ENCODE data around the gene SEMA3G.

SEMA3G gene

DNA sequence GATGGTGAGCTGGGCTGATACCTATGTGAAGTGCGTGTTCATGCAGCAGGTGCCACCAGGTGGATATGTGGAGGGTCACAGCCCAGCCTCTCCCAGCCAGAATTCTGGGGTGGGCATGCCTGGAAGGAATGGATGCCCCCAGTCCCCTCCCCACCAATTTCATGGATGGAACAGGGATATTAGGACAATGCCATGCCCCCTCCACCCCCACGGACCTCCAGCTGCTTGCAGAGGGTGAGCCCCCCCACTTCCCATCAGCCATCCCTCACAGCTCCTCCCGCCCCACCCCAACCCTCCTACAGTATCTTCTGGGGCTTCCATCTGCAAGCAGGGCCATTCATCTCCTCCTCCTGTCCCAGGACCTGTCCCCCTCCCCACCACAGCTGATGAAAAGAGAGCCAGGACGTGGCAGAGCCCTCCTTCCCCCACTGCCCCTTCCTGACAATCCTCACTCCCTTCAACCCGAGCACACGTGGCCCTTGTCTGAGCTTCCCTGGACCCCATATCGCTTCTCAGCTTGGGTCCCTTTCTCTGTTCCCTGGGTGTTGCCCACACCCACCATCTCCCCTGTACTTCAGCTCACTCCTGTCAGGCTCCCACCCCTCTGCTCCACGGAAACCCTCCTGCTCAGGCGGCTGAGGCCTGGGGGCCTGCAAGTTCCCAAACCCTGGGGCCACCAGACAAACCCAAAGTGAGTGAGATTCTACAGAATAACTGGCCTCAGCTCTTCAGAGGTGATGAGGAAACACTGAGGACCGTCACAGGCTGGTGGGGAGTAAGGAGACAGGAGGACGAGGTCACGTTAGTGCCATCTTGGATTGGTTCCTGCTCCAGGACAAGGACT is 2.8 kb upstream of the SEMA3G start:
- TF ChIP-seq FOXP2 (optimal IDR thresholded peaks at IDR 0.05; ENCODE audit: borderline replicate concordance, extremely low read depth, extremely low read length, insufficient read depth) (no peak), SIN3A (IDR thresholded peaks at IDR 0.05; ENCODE audit: borderline replicate concordance, insufficient read depth, low read length) (no peak)
- TF ChIP-seq, protein P1, sequence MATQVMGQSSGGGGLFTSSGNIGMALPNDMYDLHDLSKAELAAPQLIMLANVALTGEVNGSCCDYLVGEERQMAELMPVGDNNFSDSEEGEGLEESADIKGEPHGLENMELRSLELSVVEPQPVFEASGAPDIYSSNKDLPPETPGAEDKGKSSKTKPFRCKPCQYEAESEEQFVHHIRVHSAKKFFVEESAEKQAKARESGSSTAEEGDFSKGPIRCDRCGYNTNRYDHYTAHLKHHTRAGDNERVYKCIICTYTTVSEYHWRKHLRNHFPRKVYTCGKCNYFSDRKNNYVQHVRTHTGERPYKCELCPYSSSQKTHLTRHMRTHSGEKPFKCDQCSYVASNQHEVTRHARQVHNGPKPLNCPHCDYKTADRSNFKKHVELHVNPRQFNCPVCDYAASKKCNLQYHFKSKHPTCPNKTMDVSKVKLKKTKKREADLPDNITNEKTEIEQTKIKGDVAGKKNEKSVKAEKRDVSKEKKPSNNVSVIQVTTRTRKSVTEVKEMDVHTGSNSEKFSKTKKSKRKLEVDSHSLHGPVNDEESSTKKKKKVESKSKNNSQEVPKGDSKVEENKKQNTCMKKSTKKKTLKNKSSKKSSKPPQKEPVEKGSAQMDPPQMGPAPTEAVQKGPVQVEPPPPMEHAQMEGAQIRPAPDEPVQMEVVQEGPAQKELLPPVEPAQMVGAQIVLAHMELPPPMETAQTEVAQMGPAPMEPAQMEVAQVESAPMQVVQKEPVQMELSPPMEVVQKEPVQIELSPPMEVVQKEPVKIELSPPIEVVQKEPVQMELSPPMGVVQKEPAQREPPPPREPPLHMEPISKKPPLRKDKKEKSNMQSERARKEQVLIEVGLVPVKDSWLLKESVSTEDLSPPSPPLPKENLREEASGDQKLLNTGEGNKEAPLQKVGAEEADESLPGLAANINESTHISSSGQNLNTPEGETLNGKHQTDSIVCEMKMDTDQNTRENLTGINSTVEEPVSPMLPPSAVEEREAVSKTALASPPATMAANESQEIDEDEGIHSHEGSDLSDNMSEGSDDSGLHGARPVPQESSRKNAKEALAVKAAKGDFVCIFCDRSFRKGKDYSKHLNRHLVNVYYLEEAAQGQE (IDR thresholded peaks at IDR 0.05; ENCODE audit: insufficient read depth in 1 of 2, low read depth in 2 of 2, low read length in 2 of 2) = no peak

DNA sequence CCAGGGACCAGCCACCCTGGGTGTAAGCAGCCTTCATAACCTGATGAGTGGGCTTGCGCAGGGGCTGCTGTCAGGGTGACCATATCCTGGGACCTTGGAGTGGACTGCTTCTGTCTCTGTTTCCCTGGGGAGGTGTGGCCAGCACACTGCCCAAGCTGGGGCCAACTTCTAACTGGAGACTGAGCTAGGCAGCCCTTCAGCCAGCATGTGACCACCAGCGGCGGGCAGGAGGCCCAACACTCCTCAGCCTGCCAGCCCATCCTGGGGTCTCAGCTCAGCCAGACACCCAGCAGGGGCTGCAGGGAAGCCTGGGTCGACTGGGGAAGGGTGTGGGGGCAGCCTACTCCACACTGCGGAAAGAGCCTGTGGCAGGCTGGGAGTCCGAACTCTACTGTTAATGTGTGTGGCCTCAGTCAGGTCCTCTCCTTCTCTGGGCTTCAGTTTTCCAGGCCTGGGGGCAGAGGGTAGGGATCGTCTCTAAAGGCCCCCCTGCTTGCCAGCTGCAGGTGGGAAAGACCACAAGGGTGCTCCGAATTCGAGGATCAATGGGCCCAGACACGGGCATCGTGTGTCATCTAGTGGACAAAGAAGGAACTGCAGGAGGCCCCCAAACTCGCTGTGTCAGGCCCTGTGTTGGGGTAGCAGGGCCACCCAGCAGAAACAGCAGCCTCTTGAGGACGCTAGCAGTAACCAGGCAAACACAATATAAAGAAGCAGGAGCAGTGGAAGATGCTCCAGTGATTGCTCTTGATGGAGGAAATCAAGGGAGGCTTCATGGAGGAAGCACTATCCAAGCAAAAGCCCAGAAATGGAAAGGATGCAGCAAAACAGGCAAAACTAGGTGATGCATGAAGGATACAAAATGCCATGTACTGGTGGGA is 2.0 kb upstream of the SEMA3G start:
- TF ChIP-seq SIN3A (IDR thresholded peaks at IDR 0.05; ENCODE audit: borderline replicate concordance, insufficient read depth, low read length) = no peak
- no peak for TF ChIP-seq TAF1 (IDR thresholded peaks at IDR 0.05; ENCODE audit: borderline replicate concordance, insufficient read depth, low read length)
- TF ChIP-seq, protein P1 (IDR thresholded peaks at IDR 0.05; ENCODE audit: insufficient read depth in 1 of 2, low read depth in 2 of 2, low read length in 2 of 2) = no peak
- no peak for TF ChIP-seq FOXP2 (optimal IDR thresholded peaks at IDR 0.05; ENCODE audit: borderline replicate concordance, extremely low read depth, extremely low read length, insufficient read depth)
- TF ChIP-seq POLR2AphosphoS5 (IDR thresholded peaks at IDR 0.05; ENCODE audit: low read depth, low read length) = no peak

DNA sequence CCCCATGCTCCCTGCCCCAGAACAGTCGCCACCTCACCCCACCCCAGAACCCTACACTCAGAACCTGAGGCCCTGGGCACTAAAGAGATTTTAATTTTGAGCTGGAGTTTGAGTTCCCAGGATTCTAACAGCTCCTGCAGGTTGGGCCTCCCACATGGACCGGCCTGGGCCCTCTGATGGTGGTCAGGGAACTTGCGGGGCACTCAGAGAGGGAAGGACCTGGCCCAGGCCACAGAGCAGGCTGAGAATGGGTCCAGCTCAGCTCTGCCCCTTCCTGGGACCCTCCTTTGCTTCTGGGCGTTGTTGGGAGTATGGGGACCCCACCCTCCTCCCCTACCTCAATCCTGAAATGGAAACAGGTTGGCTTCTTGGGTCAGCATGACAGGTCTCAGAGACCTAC is 1.1 kb upstream of the SEMA3G start:
- TF ChIP-seq POLR2AphosphoS5 (IDR thresholded peaks at IDR 0.05; ENCODE audit: low read depth, low read length) (no peak), SIN3A (IDR thresholded peaks at IDR 0.05; ENCODE audit: borderline replicate concordance, insufficient read depth, low read length) (no peak), TAF1 (IDR thresholded peaks at IDR 0.05; ENCODE audit: borderline replicate concordance, insufficient read depth, low read length) (no peak), FOXP2 (optimal IDR thresholded peaks at IDR 0.05; ENCODE audit: borderline replicate concordance, extremely low read depth, extremely low read length, insufficient read depth) (no peak)
- TF ChIP-seq, protein P1 (IDR thresholded peaks at IDR 0.05; ENCODE audit: insufficient read depth in 1 of 2, low read depth in 2 of 2, low read length in 2 of 2) = no peak

DNA sequence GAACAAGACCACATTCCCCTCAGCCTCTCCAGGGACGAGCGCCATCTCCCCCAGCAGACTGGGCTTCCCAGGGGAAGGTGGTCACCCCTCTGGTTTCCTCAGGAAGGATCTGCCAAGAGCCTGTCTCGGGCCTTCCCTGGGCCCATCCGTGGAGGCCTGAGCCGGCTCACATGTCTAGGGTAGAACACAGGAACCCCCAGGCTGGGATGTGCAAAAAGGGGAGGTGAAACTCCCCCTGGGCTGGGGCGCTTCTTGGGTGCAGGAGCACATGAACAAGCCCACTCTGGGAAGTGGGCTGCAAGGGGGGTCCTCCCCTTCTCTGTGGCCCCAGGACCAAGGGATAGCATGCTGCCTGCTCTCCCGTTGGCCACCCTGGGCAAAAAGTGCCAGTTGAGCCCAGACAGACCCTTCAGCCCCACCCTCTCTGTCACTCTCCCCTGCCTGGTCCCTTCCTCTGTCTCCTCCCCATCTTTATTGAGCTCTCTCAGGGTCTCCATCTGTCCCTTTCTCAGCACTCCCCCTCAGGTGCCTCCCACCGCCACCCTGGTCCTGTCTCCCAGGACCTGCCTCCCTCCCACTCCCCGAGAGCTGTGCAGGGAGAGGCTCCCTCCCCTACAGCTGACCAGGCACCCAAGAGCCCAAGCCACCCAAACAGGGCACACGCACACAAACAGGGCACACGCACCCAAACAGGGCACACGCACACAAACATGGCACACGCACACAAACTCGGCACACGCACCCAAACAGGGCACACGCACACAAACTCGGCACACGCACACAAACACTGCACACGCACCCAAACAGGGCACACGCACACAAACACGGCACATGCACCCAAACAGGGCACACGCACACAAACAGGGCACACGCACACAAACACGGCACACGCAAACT is 864 bp downstream of the SEMA3G start:
- TF ChIP-seq FOXP2 (optimal IDR thresholded peaks at IDR 0.05; ENCODE audit: borderline replicate concordance, extremely low read depth, extremely low read length, insufficient read depth) = no peak
- TF ChIP-seq, protein P1 (IDR thresholded peaks at IDR 0.05; ENCODE audit: insufficient read depth in 1 of 2, low read depth in 2 of 2, low read length in 2 of 2) = no peak
- TF ChIP-seq TAF1 (IDR thresholded peaks at IDR 0.05; ENCODE audit: borderline replicate concordance, insufficient read depth, low read length) = no peak
- no peak for TF ChIP-seq POLR2AphosphoS5 (IDR thresholded peaks at IDR 0.05; ENCODE audit: low read depth, low read length)
- TF ChIP-seq SIN3A (IDR thresholded peaks at IDR 0.05; ENCODE audit: borderline replicate concordance, insufficient read depth, low read length) = no peak
